NCI-H345 treated with DMSO at 0.1 percent for 48 hours (cell line): ENCODE measurements around the gene NSMCE1.

Experiments used
- DNase-seq: peaks from one replicate; lab custom pipeline; 2025; ENCODE audit not compliant: unreplicated experiment; lab: John Stamatoyannopoulos, UW

The NSMCE1 gene

GRCh38 chr16:27232901-27233625 lies 35.5 kb downstream of the NSMCE1 start:
- DNase-seq = no peak

DNA sequence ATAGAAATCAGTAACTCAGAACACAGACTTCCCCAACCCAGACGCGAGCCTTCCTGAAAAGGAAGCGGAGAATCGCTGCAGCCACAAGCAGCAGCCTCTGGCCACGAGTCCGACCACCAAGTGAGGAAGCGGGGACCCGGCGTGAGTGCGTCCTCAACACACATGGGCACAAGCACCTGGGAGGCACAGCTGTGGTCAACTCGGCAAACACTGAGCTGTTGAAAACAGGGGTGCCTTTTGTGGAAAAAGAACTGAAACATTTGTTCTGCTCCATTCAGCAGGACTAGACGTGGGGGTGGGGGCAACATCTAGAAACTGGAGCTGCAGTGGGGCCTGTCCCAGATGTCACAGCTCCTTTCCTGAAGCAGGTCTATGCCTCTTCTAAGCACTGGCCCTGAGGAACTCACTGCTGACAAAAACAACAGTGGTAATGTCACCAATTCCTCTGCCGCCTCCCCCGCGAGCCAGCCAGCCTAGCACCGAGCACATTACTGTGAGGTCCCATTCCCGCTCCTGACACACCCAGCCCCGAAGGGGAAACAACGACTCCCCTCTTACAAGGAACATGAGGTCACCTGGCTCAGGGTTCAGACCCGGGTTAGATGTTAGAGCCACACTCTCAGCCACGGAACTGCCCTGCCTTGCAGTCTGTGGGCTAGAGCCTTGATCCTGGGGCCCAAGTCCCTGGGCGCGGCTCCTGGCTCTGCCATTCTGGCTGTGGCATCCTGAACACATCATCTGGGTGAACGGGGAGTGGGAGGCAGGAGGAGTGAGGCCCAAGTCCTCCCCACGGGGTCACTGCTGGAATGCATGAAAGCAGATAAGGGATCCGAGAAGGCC lies 36.3 kb downstream of the NSMCE1 start:
- no peak for DNase-seq

DNA sequence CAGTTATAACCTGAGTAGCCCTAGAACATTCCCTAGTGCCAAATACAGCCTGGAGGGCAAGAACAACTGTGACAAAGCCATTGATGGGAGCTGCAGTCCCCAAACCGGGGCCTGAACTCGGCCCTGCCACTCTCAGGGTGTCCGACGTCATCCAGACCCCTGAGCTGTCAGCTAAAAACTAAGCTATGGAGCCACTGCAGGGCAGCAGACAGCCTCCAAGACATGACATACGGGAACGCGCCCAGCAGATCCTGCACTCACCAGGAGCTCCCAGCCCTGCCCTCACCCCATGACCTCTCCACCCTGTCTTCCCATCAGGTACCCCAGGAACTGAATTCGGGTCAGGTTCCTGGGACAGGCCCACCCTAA lies 36.9 kb downstream of the NSMCE1 start:
- no peak for DNase-seq

DNA sequence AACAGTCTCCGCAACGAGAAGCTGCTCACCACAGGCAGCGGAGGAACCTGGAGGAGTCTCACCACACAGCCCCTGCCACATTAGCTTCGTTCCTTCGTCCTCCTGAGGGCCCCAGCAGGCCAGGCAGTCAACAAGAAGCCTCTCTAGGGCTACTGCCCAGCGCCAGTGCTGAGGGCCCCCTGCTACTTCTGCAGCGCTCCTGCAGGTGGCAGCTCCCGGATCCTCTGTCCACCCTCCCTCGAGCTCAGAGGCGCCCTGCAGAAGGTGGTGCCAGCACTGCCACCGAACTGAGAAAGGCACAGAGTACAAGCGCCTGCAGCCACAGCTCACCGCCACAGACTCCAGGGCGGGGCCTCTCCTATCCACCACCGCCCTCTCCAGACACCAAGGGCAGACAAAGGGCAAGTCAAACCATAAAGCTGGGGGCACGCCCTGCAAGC lies 38.0 kb downstream of the NSMCE1 start:
- DNase-seq = no peak

GRCh38 chr16:27229891-27230470 lies 38.6 kb downstream of the NSMCE1 start:
- DNase-seq = no peak

- DNase-seq = no peak
Observed at GRCh38 chr16:27228621-27229501, 39.7 kb downstream of the NSMCE1 start.

DNA sequence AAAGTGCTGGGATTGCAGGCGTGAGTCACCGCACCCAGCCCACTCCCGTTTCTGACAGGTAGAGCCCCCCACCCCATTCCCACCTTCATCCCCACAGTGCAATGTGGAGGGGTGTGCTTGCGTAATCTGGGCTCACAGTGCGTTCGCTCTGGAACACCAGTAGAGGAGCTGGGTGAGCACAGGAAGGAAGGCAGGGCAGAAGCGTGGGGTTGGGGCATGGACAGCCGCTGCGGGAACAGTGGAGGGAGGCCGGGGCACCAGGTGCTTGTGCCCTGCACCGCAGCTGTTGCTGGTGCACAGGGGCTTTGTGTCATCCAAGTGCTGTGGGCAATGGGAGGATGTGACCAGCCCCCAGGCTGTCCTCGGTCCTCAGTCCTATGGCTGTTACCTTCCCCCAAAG lies 40.5 kb downstream of the NSMCE1 start:
- no peak for DNase-seq

DNA sequence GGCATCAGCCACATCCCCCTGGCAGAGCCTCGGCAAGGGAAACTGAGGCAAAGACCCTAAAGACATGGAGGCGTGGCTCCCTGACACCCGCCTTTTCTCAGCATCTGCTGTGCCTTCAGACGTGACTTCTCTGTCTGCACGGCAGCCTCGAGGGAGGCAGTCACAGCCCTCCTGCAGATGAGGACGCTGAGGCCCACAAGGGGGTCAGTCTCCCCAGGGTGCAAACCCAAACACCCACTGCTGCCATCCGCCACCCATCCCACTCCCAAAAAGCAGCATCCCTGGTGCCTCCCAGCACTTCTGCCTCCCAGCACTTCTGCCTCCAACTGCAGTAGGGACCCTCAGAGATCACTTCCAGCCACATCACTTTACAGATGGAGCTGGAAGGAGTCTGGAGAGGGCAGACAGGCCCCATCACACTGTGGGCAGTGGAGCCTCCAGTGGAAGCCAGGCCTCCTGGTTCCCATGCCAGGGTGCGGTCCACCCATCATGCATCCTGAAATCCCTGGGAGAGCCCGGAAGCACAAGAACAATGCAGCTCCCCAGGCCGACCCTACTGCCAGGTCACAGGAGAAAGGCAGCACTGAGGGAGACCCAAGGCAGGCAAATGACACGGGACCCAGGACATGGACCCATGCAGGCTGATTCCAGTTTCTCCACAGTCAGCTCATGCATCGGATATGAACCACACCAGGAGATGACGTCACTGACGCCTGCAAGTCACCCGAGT lies 41.4 kb downstream of the NSMCE1 start:
- no peak for DNase-seq

DNA sequence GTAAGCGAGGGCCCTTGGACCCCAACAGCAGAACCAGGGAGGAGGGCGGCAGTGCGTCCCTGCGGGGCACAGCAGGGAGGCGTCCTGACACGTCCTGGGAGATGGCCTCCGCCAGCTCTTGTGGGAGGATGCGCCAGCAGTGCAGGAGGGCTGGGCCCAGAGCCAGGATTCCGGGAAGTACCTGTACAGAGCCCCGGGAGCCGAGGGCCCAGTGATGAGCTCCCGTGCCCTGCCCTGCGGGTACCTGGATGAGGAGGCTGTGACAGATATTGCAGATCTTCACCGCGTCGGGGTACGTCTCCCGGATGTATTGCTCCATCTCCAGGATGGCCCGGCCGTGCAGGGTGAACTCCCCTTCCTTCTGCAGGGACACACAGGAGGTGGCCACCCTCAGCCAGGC lies 42.1 kb downstream of the NSMCE1 start:
- peak; percentile 60 for DNase-seq

DNA sequence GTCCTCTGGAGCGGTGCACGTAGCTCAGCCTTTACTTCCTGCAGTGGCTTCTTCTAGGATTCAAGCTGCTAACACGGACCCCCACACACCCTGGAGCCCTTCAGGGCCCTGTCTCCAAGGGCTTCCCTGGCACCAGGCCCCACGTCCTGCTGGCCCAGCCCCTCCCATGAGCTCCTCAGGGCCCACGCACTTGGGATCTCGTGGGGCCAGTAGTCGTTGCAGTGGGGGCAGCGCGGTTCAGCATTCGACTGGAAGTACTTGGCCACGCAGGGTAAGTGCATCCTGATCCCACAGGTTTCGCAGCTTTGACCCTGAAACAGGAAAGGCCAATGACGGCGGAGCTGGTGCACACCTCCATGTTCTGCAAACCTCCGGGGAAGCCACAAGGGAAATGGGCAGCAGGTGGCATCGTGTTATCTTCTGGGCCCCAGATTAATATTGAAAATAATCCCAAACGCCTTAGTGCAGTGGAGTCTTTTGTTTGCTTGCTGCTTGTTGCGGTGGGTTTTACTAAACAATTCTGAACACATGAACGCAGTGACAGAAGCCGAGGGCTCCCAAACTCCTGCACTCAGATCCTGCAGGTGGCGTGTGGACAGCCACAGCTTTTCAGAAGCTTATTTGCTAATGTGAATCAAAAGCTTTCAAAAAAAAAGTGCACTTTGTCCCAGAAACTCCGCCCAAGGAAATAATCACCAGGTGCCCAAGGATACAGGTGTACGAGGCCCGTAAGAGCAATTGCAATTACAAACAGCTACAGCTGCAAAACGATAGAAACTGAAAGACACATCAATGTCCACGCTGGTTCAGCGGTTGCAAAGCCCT lies 42.8 kb downstream of the NSMCE1 start:
- DNase-seq = peak; percentile 16

- no peak for DNase-seq
Observed at GRCh38 chr16:27224741-27225300, 43.8 kb downstream of the NSMCE1 start.

DNA sequence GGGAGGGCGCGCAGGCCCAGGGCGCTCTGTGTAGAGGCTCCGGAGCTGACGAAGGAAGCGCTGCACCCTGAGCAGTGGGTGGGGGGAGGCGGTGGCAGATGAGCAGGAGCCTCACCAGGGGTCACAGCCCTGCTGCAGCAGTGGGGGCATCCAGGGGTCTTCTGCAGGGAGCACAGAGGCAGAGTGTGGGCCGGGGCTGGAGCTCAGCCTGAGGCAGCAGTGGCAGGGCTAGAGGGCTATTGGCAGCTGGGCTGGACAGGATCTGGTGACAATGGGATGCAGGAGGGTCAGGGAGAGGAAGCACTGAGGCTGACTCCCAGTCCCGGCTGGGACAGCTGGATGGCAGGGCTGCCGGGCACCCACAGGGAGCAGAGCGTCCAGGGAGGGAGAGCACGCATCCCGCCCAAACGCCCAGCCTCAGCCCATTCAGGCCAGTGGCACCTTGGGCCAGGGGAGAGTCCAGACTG lies 44.3 kb downstream of the NSMCE1 start:
- DNase-seq = no peak

DNA sequence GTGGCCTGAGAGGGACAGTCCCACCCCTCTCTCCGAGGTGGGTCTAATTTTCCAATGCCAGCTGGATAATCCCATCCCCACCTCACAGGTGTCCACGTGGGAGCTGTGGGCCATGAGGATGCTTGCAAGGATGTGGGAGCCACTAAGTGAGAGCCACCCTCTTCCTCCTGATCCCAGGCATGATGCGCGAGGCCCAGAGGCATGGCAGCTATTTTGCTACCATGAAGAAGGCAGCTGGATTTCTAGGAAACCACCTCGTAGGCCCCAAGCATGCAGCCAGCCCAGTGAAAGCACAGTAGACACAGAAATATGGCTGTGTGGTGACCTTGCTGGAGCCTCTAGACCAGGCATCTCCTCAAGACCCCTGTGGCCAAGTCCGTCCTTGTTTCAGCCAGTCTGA lies 44.9 kb downstream of the NSMCE1 start:
- DNase-seq = no peak

DNA sequence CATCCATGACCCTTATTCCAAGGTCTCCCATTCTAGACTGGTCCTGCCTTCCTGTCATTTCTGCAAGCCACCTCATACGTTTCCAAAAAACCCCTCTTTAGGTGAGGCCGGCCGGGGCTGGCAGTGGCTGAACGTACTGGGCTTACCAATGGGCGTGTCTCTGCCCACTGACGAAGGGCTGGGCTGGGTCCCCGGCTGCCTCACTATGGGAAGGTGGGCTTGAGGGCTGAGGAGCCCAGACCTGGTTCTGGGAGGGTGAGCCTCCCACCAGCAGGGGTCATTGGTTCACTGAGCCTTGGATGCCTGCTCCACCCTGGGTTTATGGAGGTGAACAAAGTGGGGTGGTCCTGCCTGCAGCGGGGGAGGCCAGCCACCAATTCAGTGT lies 45.4 kb downstream of the NSMCE1 start:
- no peak for DNase-seq

DNA sequence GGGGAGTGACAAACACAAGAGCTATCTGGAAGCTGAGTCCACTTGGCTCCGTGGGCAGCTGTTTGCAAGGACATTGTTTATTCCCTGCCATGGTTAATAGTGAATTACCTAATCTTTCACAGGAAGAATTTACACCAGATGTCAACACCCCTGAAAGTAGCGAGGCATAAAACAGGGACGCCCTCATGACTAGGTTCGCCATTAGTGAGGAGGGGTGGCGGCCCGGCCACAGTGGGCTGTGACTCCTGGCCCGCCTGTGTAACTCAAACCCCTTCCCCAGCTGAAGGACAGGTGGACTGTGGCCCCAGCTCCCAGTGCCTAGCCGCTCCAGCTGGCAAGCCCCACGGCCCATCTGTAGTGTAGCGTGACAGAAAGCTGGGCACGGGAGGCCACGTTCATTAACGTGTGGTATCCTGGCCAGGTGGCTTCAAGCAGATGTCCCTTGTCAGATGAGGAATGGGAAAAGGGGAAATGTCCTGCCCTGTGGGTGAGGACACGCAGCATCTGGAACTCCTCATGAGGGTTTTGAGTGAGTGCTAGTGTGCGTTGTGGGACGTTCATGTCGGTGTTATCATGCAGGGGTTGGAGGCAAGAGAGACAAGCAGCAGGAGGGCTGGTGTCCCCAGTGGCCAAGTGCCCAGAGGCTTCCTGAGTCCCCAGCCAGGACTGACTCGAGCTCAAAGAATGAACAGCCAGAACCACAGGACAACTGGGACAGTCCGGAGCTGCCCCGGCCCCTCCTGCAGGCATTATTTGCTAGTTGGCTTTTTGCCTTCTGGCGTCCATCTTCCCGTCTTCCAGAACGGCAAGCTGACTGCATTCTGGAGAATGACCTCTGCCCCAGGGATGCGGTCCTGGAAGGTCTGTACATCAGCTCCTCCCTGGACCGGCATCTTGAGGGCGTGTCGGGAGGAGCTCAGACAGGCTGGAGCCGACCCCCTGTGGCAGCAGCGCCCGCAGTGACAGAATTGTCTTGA lies 46.0 kb downstream of the NSMCE1 start:
- no peak for DNase-seq

DNA sequence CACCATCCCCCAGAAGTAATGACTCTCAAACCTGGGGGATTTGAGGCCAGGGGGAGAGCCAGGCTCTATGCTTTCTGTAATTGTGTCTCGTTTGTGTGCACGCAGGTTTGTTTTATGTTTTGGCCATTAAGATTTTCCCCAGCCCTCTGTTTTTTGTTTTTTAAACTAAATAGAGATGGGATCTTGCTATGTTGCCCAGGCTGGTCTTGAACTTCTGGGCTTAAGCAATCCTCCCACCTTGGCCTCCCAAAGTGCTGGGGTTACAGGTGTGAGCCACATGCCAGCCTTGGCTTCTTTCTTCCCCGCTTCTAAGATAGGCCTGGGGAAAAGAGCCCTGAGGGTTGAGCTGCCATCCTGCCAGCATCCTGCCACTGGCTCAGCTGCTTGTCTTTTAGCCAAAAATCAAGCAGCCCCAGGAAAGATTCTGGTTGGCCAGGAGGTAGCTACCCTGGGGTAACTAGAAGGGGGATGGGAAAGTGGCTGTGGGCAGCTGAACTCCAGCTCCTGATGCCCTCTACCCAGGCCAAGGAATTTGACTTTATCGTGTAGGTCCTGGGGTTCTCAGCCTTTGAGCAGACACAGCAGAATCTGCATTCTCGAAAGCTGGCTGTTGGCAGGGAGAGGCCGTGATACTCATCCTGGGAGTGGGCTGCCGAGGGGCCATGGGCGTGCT lies 46.9 kb downstream of the NSMCE1 start:
- DNase-seq = no peak

GRCh38 chr16:27220991-27221390 lies 47.6 kb downstream of the NSMCE1 start:
- no peak for DNase-seq
